ENCODE data around the gene PTER.

PTER gene

DNA sequence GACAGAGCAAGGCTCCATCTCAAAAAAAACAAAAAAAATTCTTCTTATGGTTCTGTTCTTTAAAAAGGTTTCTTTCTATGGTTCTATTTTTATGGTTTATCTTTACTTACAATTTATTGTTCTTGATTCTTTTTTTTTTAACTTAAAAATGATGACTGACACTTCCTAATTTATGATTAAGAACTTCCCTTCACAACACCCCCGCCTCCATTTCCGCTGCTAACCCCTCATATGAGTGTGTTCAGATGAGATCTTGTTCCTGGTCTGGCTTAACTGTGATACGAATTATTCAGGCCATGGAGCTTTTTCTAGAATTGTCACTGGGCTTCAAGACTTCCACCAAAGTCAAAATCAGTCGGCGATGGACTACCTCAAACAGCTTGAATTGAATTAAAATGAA is 33.9 kb downstream of the PTER start:
- no peak for DNase-seq (ENCODE audit: low read depth)

DNA sequence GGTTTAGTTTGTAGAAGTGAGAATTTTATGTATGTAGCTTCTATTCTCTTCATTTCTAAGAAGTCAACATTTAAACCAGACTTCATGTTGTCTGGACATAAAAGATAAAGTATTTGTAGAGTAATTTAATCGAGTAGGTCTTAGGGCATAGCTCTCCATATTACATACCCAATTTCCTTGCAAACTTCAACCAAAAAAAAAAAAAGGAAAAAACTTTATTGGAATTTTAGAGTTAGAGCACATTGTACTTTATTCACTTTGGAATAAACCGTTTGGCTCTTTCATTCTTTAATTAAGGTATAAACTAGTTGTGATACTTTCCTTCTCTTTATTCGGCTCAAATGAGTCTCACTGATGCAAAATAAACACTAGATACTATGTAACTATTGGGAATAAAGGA is 36.0 kb downstream of the PTER start:
- DNase-seq (ENCODE audit: low read depth): no peak

DNA sequence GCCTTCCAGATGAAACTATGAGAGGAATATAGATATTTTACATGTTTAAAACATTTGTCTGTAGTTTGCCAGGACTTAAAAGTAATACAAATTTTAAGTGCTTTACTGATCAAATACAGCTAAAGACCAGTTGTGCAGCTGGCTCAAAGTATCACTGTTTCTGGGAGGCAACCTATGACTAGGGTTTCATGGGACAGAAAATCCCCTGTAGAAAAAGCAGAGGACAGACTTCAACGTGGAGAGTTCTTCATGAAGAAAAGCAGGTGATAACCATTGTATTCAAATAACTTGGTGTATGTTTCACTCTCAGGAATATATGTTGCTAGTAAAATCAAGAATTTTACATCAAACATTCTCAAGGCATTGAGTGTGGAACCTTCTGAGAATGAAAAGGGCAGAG is 40.9 kb downstream of the PTER start:
- DNase-seq (ENCODE audit: low read depth): no peak

DNA sequence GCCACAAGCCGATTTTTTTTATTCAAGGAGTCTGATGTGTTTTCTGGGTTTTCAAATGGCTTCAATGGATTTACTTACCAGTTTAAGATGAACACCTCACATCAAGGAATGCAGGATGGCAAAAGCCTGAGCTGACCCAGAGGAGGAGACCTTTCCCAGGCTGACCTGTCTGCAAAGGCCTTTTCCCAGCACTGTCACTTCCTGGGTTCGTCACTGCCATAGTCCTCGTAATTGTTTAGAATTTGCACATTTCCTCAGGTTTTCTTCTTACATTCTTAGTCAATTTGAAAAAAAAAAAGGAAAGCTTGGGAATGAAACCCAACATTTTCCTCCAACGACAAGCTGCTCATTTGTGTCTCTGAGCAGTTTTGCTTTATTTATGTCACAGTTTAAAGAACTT is 42.0 kb downstream of the PTER start:
- DNase-seq (ENCODE audit: low read depth): no peak

DNA sequence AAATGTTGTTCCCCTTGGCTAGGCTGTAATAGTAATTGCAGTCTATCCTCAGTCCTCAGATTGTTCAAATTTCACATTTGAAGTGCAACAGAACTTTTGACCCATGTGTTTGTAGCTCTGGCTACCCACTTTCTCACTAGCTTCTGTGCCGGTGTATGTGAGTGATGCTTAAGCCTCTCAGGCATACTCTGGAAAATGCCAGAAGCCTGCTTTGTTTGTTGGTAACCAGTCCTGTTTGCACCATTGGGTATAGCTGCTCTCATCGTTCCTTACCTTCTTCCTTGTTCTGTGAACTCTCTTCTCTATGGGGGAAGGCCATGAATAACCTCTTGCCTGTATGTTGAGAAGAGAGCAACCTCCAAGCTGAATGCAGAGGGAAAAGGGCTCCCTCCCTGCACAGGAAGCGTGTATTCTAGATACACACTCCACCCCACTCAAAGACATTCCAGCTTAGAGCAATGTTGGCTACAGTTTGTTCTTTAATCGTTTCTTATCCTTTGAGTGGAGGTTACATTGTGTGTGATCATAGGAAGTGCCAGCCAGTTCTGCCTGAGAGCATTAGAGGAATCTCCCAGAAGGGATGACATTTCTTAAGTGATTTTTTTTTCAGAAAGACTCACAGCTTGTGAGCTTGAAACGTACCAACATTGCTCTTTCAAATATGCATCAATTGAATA is 44.4 kb downstream of the PTER start:
- DNase-seq (ENCODE audit: low read depth): no peak

DNA sequence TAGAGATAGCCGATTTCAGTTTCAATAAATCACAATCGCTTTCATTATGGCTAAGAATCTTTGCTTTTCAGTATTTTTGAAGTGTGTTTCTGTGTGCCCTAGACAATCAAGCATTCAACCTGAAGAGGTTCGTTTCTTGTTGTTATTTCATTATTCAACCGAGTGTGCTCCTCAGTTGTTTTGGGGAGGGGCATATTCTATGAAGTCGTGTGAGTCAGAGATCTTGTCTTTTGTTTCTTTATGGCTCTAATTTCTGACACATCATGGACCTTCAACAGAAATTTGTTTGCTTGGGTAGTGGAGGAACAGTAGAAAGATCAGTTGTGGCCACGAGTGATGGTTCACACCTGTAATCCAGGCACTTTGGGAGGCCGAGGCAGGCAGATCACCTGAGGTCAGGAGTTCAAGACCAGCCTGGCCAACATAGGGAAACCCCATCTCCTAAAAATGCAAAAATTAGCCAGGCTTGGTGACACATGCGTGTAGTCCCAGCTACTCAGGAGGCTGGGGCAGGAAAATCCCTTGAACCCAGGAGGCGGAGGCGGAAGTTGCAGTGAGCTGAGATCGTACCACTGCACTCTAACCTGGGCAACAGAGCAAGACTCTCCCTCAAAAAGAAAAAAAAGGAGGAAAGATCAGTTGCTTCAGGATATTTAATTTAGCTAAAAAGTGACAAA is 46.6 kb downstream of the PTER start:
- no peak for DNase-seq (ENCODE audit: low read depth)

DNA sequence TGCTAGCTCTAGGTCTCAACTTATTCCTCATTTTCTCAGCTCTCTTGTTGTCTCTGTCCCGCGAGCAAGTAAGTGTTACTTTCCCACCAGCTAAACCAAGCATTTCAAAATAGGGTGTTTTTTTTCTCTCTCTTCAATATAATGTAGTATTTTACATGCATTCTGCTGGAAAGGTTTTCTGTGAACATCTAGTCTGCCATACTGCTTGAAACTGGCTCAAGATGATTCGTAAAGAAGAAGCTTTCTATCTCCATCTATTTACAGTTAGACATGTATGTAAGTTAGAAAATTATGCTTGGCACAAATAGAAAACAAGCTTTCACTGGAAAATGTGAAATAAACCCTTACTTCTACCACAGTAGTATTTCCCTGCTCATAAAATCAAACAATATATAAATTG is 53.7 kb downstream of the PTER start:
- DNase-seq (ENCODE audit: low read depth): no peak

DNA sequence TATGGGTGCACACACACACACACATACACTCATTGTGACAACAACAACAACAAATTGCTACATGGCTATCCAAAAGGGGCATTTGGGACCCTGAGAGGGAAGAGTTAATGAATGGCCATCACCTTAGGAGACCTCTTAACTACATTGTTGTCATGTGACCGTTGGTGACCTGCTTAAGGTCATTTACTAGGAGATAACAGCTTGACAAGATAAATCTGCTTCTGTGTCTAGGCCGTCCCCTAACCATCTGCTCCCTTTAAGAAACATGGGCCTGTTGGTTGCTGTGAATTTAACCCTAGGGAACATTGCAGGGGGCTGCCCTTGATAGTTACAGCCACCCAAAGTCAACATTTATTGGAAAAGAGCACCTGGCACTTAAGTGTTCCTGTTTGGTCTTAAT is 55.1 kb downstream of the PTER start:
- DNase-seq (ENCODE audit: low read depth): no peak

DNA sequence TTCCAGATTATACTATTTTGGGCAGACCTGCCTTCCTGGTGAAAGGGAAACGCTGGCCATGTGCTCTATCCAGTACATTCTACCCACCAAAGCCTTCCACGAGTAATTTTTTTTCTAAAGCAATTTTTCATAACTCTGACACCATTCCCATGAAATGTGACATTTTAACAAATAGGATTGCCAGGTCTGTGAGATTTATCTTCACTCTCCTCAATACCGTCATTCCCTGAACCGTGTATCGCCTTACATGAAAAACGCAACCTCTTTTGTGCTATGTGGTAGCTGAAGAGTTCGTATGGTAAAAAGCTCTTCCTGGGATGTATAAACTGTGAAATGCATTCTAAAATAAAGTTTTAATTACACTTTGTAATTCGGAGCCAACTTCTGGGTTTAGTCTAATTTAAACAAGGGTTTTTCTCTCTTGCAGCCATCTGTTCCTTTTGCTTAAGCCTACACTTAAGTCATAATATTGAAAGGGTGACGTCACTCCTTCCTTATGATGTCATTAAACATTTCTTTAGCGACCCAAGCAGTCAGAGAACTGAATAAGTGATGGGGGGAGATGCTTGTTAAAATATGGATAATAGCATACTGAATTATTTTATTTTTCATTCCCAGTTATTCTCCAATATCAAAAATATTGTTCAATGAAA is 57.2 kb downstream of the PTER start:
- DNase-seq (ENCODE audit: low read depth): no peak

DNA sequence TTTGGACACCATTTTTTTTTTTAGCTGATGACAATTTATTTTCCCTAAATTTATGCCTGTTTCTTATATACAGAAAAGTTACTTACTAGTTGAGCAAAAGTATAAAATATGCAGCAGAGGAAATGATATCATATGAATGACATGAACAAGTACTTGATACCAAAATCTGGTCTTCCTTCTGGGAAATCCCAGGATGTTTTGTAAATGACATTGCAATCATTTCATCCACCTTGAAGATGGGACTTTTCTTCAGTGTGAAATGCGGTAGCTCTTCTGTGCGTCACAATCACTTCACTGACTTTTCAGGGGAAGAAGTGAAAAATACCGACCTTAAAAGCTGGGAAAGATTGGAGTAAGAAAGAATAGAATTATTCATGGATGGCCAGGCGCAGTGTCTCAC is 61.1 kb downstream of the PTER start:
- no peak for DNase-seq (ENCODE audit: low read depth)

DNA sequence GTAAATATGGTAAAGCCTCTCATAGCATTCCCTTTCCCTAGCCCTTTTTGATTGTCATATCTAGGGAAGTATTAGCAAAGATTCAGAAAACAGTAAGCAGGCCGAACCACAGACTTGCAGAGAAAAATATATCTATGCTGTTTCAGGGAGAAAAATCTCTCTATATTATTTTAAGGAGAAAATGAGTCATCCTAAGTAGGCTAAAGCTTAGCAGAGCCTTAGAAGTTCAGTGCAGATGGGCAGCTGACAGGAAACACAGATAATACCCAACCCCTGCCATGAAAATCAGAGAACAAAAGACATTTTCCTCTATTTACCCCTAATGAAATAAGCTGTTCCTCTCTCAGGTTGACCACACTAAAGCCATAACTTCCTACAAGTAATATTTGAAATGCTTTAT is 68.4 kb downstream of the PTER start:
- DNase-seq (ENCODE audit: low read depth): no peak

DNA sequence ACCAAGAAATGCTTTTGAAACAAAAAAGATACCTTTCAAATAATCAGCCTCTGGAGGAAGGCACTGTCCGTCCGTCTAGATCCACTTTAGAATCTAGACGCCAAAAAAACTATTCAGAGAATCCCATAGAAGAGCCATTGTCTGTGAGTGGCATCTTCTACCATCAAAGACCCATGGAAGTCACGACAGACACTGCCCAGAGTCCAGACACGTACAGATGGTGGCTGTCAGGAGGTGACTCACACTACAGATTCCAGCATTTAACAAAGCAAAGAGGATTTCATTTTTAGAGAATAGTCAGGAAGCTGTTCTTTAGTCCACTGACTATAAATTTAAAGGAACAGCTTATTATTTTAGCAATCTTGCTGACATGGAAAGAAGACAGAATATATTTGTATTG is 73.2 kb downstream of the PTER start:
- no peak for DNase-seq (ENCODE audit: low read depth)

DNA sequence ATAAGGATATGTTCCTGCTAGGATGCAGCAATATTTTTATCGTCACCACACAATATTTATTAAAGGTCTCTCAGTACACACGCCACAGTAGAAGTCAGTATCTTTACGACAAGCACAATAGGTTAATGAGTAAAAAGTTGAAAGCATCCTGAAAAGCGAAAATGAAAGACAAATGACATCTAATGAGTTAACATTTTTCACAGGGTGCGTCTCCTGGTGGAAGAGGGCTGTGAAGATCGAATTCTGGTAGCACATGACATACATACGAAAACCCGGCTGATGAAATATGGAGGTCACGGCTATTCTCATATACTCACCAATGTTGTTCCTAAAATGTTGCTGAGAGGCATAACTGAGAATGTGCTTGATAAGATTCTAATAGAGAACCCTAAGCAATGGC is 74.0 kb downstream of the PTER start:
- DNase-seq (ENCODE audit: low read depth): no peak

DNA sequence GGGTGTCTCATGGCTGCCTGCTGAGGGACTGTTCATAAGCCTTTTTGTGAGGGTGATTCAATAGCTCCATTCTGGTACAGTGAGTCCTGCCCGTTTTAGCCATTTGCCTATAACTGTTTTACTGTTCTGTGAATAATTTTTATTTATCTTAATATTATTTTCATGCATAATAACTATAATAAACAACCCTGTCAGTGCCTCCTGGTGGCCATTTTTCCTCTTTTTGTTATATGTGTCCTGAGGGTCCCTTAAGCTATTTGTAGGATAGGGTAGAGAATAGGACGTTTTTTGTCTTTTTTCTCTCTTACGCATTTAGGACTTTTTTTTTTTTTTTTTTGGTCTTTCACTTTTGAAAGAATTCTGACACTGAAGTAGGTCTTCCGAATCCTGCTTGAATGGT is 82.0 kb downstream of the PTER start:
- DNase-seq (ENCODE audit: low read depth): no peak

DNA sequence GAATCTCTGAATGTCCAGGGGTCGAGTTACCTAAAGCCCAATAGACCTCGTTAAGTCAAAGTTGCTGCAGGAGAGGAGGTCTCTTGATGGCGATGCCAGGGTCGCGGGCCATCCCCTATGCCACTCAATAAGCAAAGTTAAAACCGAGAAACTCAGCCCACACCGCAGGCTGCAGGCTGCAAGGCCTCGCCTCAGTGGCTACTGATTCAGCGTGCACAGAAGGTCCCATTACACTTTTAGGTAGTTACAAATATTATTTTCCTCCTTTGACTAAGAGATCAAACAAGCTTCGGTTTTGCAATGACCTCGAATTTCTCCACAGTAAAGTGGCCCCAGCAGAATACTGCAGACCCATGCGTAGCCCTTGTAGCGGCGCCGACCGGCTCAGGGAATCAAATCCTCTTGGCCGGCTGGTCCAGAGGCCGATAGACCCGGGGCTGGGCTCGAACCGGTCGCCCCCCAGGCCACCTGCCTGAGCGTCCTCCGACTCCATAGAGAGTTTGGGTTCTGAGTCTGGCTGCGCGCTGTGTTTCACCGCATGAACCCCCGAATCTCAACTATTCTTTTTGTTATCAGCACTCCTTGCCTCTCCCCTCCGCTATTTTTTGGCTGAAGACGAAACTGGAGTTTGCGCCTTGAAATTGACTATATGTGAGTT is 82.6 kb downstream of the PTER start:
- no peak for DNase-seq (ENCODE audit: low read depth)

DNA sequence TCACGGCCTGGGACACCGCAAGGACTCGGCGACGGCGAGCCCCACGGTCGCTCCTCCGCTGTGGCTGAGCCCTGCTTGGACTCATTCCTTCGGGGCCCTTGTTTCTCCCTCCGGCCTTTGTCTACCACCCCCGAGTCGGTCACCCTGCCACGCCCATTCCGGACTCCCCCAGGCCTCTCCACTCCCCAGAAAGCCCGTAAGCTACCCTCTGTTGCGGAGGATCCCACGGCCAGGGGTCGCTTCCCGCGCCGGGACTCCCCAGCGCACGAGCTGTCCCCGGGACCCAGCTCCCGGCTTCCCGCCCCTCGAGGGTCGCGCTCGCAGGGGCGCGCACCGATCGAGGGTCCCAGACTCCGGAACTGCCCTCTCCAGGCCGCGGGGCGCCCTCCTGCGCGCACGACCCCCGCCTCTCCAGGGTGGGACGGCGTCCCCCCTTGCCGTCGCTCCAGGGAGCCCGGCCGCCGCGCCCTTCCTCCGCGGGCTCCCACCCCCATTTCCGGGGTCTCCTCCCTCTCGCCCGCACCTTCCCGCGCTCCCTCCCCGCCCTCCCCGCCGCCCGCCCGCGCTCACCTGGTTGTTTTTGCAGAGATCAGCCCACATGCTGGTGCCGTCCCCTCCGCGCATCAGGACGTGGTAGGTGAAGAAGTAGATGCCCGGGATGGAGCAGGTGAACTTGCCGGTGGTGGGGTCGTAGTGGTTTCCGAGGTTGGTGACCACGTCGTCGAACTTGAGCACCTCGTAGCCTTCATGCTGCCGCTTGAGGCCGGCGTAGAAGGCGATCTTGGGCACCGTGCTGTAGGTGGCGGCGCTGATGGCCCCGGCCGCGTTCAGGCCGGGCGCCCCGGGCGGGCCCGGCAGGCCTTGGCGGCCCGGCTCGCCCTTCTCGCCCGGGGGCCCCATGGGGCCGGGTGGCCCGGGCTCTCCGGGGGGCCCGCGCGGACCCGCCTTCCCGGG is 83.4 kb downstream of the PTER start:
- no peak for DNase-seq (ENCODE audit: low read depth)

DNA sequence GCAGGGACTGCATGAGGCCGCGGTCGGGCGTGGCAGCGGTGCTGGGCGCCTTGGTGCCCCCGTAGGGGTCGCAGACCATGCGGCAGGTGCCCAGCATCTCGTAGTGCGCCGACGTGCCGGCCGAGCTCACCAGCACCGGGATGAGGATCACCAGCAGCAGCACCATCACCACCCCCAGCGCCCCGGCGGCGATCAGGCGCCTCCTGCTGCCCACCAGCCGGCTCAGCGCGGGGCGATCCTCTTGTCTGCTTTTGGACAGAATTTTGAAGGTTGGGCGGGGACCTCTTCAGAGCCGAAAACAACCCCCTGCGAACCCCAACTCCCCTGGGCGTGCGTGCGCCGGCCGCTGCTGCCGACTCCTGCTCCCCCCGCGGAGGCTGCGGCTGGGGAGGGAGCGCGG is 84.1 kb downstream of the PTER start:
- DNase-seq (ENCODE audit: low read depth): no peak

DNA sequence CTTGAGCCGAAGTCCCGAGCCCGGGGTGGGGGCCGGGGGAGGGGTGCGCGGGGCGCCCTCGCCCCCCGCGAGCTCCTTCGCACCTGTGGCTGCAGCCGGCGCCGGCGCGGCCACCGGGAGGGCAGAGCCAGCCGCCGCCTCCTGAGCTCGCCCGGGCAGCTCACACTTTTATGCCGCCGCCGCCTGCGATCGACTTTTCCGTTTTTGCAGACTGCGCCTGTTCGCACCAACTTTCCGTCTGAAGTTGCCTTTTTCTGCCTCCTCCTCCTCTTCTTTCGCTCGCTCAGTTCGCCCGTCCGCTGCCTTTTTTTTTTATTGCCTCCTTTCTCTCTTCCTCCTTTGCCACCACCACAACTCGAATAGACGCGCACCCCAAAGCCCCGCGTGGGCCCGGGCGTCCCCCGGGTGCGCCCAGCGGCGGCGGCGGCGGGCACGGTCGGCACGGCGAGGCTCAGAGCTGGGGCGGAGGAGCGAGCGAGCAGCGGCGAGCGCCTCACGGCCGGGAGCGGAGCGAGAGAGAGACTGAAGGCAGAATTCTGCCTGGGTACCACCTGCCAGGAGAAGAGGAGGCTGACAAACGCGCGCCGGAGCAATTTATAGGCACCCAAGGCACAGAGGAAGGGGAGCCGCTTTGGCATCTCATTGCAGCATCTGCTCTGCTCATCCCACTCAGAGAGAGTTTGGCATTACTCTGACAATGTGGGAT is 84.7 kb downstream of the PTER start, which contains the start of gene C1QL3:
TSS of gene C1QL3 (minus strand) at position 569 of the 706 bp plus-strand sequence. CDS start 814 bp downstream, outside the sequence.
- no peak for DNase-seq (ENCODE audit: low read depth)

DNA sequence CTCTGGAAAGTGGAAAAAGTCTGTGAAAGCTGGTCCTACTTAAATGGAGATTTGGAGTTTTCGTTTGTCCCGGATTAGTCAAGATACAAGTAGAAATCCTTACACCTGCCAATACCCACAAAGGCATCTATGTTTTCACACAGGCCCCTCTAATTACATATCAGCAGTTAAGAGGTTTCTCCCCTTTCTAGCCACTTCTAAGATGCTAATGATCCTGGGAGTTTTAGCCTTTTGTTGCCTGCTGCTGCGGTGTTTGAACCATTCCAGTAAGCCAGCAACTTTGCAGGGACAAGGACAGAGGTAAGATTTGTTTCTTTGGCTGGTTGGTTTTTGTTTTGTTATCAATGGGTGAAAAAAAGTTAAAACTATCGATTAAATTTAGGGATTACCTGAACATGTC is 90.6 kb downstream of the PTER start:
- DNase-seq (ENCODE audit: low read depth): no peak

DNA sequence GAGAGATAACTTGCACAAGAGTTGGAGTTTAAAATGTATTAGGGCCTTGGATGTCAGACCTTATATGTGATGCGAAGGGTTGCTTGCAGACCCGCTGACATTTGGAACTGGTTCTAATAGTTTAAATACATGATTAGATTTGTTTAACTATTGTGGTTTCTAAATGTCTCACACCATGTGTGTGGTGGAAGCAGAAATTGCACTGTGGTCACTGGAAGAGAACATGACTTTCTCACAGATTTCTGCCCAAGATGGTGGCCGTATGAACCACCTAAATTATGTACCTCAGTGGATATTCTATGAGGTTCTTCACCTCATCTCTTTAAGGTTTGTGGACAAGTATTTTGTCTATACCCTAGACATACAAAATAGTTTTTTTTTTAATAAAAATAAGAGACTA is 93.0 kb downstream of the PTER start:
- DNase-seq (ENCODE audit: low read depth): no peak

DNA sequence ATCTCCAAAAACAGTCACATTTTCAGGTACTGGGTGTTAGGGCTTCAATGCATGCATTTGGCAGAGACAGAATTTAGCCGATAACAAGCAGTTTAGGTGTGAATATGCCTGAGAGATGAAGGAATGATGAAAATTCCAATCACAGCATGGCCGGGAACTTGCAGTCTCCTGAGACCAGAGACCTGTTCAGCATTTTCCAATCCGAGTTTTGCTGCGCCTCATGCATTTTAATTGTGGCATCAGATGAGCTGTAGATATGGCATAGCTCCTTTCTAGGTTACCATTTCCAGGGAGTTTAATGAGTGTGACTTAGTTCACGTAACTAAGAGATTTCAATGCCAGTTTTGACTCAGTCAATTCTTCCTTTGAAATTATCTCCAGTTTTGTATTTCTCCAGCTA is 99.3 kb downstream of the PTER start:
- DNase-seq (ENCODE audit: low read depth): no peak

All from stimulated activated CD8-positive, alpha-beta memory T cell treated with anti-CD3 and anti-CD28 coated beads, Interleukin-15, amount 100 ng/mL, for 24 hours (primary cell).